HCT116 (cell line): ENCODE measurements around the gene CYB5RL. TPM values are rescaled to one million over a fixed set of nuclear protein-coding genes. Genes with fewer than 3 reads are reported as not detected.

Source experiments
- ATAC-seq: fragments of 200-7000 bp; cut with Tn5 transposase; 2 replicates; pipeline ENCODE4 v1.9.1; 2020; ENCODE audit warnings: mild to moderate bottlenecking, moderate library complexity
- BruUV-seq: library from RNA; stranded (reverse); fragments of 400-500 nt; replicated peaks from 2 replicates; lab custom pipeline; 2021; lab: Mats Ljungman, UMichigan
- CTCF ChIA-PET: fragments of 300-600 bp; sonication (Branson Sonifier 250); formaldehyde crosslinking; loops from one replicate; lab custom pipeline; 2021; ENCODE audit warnings: antibody characterized with exemption; lab: Charles Lee
- POLR2A ChIA-PET: fragments of 300-600, 350-600 bp; sonication (Branson Sonifier 250); formaldehyde crosslinking; loops from one replicate; lab custom pipeline; 2021; ENCODE audit warnings: antibody characterized with exemption; lab: Charles Lee
- RAD21 ChIA-PET, 2 experiments: fragments of 300-600 bp; sonication (Branson Sonifier 250); formaldehyde crosslinking; loops; one replicate each; lab custom pipeline; 2023; ENCODE audit warnings: low total read pairs in 2 of 2; ENCODE audit not compliant: uncharacterized antibody in 2 of 2, unreplicated experiment in 2 of 2, low non-redundant PET in 1 of 2; lab: Charles Lee
- DNase-seq: peaks from one replicate; pipeline ENCODE4 v3.0.0-alpha.2; 2010; ENCODE audit warnings: low read depth, low spot score
- H2AFZ ChIP-seq: fragments of 200-600 bp; shearing (Covaris generic), sonication (generic); 2 replicates; pipeline ENCODE4 v1.6.1; 2017; ENCODE audit warnings: low read depth, mixed run types, mixed read lengths, antibody characterized with exemption, low read length; ENCODE audit not compliant: poor library complexity, severe bottlenecking
- H3K27ac ChIP-seq: 2 replicates; pipeline ENCODE4 v1.5.1; 2012; ENCODE audit warnings: low read depth, low read length
- H3K27me3 ChIP-seq: fragments of 200-600 bp; sonication (generic); 2 replicates; pipeline ENCODE4 v1.6.1; 2016; ENCODE audit warnings: mixed run types, low read length, mixed read lengths; ENCODE audit not compliant: insufficient read depth
- H3K36me3 ChIP-seq, 2 experiments: fragments of 200-500 bp in 1 of 2; fragments of 200-600 bp in 1 of 2; sonication (Bioruptor generic) in 1 of 2; sonication (generic) in 1 of 2; 2 replicates each; pipeline versions ENCODE4 v1.5.1 to v1.6.1; 2014 to 2016; ENCODE audit warnings: low read length in 2 of 2, inconsistent platforms in 1 of 2, mixed read lengths in 1 of 2, mixed run types in 1 of 2; ENCODE audit not compliant: insufficient read depth in 2 of 2, control insufficient read depth in 1 of 2
- H3K4me1 ChIP-seq, 2 experiments: fragments of 200-600 bp in 1 of 2; sonication (generic) in 1 of 2; 2 replicates each; pipeline versions ENCODE4 v1.5.1 to v1.6.1; 2012 to 2017; ENCODE audit warnings: low read length in 2 of 2, inconsistent platforms in 1 of 2, mild to moderate bottlenecking in 1 of 2, mixed read lengths in 1 of 2, mixed run types in 1 of 2, moderate library complexity in 1 of 2; ENCODE audit not compliant: insufficient read depth in 2 of 2, control insufficient read depth in 1 of 2
- H3K4me2 ChIP-seq: fragments of 200-600 bp; sonication (generic); 2 replicates; pipeline ENCODE4 v1.6.1; 2017; ENCODE audit warnings: mixed run types, low read length, mixed read lengths
- H3K4me3 ChIP-seq, 2 experiments: fragments of 200-600 bp in 1 of 2; sonication (generic) in 1 of 2; replicated peaks in 1 of 2; 2 replicates each; pipeline ENCODE4 v1.5.1; 2011 to 2016; ENCODE audit warnings: low read length in 2 of 2, control low read depth in 1 of 2, low read depth in 1 of 2, mild to moderate bottlenecking in 1 of 2, mixed read lengths in 1 of 2, mixed run types in 1 of 2
- H3K79me2 ChIP-seq: fragments of 200-600 bp; sonication (generic); 2 replicates; pipeline ENCODE4 v1.6.1; 2017; ENCODE audit warnings: mild to moderate bottlenecking, mixed run types, low read length, moderate library complexity, mixed read lengths; ENCODE audit not compliant: insufficient read depth
- H3K9ac ChIP-seq: fragments of 200-600 bp; sonication (generic); 2 replicates; pipeline ENCODE4 v1.6.1; 2016; ENCODE audit warnings: low read length, mixed read lengths
- H3K9me2 ChIP-seq: fragments of 200-600 bp; sonication (generic), shearing (Covaris generic); 2 replicates; pipeline ENCODE4 v1.6.1; 2017; ENCODE audit warnings: mixed run types, mild to moderate bottlenecking, moderate library complexity; ENCODE audit not compliant: insufficient read depth
- H3K9me3 ChIP-seq, 2 experiments: fragments of 200-500 bp in 1 of 2; fragments of 200-600 bp in 1 of 2; sonication (Bioruptor generic) in 1 of 2; sonication (generic) in 1 of 2; 2 replicates each; pipeline ENCODE4 v1.6.1; 2014 to 2017; ENCODE audit warnings: low read length in 2 of 2, mixed read lengths in 2 of 2, inconsistent platforms in 1 of 2, low read depth in 1 of 2, mild to moderate bottlenecking in 1 of 2, mixed run types in 1 of 2, moderate library complexity in 1 of 2; ENCODE audit not compliant: control insufficient read depth in 1 of 2, insufficient read depth in 1 of 2
- H4K20me1 ChIP-seq: fragments of 200-600 bp; sonication (generic), shearing (Covaris generic); 2 replicates; pipeline ENCODE4 v1.6.1; 2017; ENCODE audit warnings: mixed run types, mild to moderate bottlenecking, moderate library complexity; ENCODE audit not compliant: insufficient read depth
- CEBPB ChIP-seq: IDR thresholded peaks from 2 replicates; pipeline ENCODE4 v1.6.1; 2012; ENCODE audit warnings: low read depth
- EGR1 ChIP-seq: IDR thresholded peaks from 2 replicates; pipeline ENCODE4 v1.6.1; 2012; ENCODE audit warnings: low read depth
- EZH2phosphoT487 ChIP-seq: fragments of 200-600 bp; IDR thresholded peaks from 2 replicates; pipeline ENCODE4 v1.6.1; 2018; ENCODE audit warnings: antibody characterized with exemption, borderline replicate concordance
- JUND ChIP-seq: IDR thresholded peaks from 2 replicates; pipeline ENCODE4 v1.6.1; 2012
- MAX ChIP-seq: IDR thresholded peaks from 2 replicates; pipeline ENCODE4 v1.6.1; 2012
- POLR2AphosphoS5 ChIP-seq: IDR thresholded peaks from 2 replicates; pipeline ENCODE4 v1.6.1; 2011; ENCODE audit warnings: mild to moderate bottlenecking, low read depth, low read length, moderate library complexity
- RAD21 ChIP-seq: IDR thresholded peaks from 2 replicates; pipeline ENCODE4 v1.6.1; 2012; ENCODE audit warnings: low read depth, mild to moderate bottlenecking
- SP1 ChIP-seq: IDR thresholded peaks from 2 replicates; pipeline ENCODE4 v1.6.1; 2012; ENCODE audit warnings: low read depth
- YY1 ChIP-seq: IDR thresholded peaks from 2 replicates; pipeline ENCODE4 v1.6.1; 2011; ENCODE audit warnings: low read length, low read depth, moderate library complexity, mild to moderate bottlenecking; ENCODE audit not compliant: insufficient replicate concordance; ENCODE audit errors: extremely low read depth
- ZNF274 ChIP-seq: fragments of 200-500 bp; sonication (Bioruptor generic); IDR thresholded peaks from 2 replicates; pipeline ENCODE4 v1.6.1; 2014; ENCODE audit warnings: mild to moderate bottlenecking, low read depth, low read length, inconsistent platforms
- intact Hi-C: fragments of 100-400 bp; cut with micrococcal nuclease; formaldehyde crosslinking; loops from 2 replicates; pipeline ENCODE4 v1.10.0; 2022
- total RNA-seq: library from RNA; stranded (reverse); gene quantifications from one replicate; pipeline ENCODE4 v1.2.1, GENCODE V29; 2021; ENCODE audit not compliant: unreplicated experiment
- TF ChIP-seq, protein P1 (sequence below), 3 experiments: fragments of 200-600 bp in 1 of 3; sonication (generic) in 1 of 3; IDR thresholded peaks in 2 of 3; conservative IDR thresholded peaks in 1 of 3; 2 replicates each; pipeline ENCODE4 v1.5.1; 2012 to 2017; ENCODE audit warnings: low read depth in 2 of 3, low read length in 2 of 3, antibody characterized with exemption in 1 of 3, borderline replicate concordance in 1 of 3, control low read depth in 1 of 3, mild to moderate bottlenecking in 1 of 3, mixed read lengths in 1 of 3, mixed run types in 1 of 3, moderate library complexity in 1 of 3; ENCODE audit not compliant: insufficient read depth in 1 of 3

Gene CYB5RL
- total RNA-seq, 1 experiment from 2014 or later = 11.7 TPM

DNA sequence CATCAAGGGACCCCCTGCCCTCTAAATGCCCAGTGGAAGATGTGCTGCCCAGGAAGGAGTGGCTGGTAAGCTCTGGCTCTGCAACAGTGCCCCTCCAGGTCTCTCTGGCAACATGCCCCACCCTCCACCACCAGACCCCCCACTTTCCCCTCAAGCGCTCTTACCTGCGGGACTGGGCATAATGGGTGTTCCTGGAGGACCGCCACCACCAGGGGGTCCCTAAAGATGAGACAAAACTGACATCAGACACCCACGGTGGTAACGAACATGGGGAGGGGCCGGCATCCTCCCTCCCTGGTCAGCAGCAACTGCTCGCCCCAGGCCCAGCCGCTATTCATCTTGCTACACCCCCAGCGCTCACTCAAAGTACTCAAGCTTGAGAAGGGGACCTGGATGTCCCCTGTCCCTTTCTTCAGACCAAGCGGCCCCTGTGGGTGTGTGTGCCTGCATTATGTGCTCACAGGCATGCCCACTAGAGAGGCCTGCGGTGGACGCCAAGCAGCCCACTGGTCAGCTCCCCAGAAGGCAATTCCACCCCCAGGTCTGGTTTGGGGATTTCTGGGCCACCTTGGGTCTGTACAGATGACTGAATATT, 41.0 kb upstream of the CYB5RL start:
- TF ChIP-seq JUND (no peak), MAX (no peak), CEBPB (no peak), EGR1 (no peak)
- TF ChIP-seq, all 23 proteins: peak for 0
- POLR2A ChIA-PET = no interaction called here
- Histone ChIP-seq H3K79me2 (no peaks in the 10 kb centered on the region), H3K27me3 (no peaks in the 10 kb centered on the region), H3K9ac (no peak overlapping the region), H4K20me1 (no peaks in the 10 kb centered on the region), H3K9me2 (no peaks in the 10 kb centered on the region), H3K4me2 (no peak overlapping the region), H3K9me3 (no peaks in the 10 kb centered on the region), H3K27ac (no peak overlapping the region), H2AFZ (no peak overlapping the region), H3K4me3 (no peak overlapping the region), H3K4me1 (no peaks in the 10 kb centered on the region), H3K36me3 (no peaks in the 10 kb centered on the region; a peak in 1 of 4 replicates)
- RAD21 ChIA-PET = no interaction called here
- DNase-seq (no peak), ATAC-seq (no peak)
- intact Hi-C loops = no loop called here
- no TSS peak for BruUV-seq
- CTCF ChIA-PET = no interaction called here

GRCh38 chr1:54239631-54240031, 39.8 kb upstream of the CYB5RL start:
- Histone ChIP-seq H2AFZ (no peak overlapping the region), H3K36me3 (no peaks in the 10 kb centered on the region; a peak in 1 of 4 replicates), H3K4me1 (no peaks in the 10 kb centered on the region), H3K79me2 (no peaks in the 10 kb centered on the region), H3K9me2 (no peaks in the 10 kb centered on the region), H4K20me1 (no peaks in the 10 kb centered on the region), H3K4me2 (no peak overlapping the region), H3K27ac (no peak overlapping the region), H3K9me3 (no peaks in the 10 kb centered on the region), H3K27me3 (no peaks in the 10 kb centered on the region), H3K4me3 (no peak overlapping the region), H3K9ac (no peak overlapping the region)
- DNase-seq (no peak), ATAC-seq (no peak)
- ChIA-PET CTCF (no interaction called here), RAD21 (no interaction called here), POLR2A (no interaction called here)
- intact Hi-C loops = no loop called here
- TF ChIP-seq EZH2phosphoT487 = no peak
- no peak for TF ChIP-seq POLR2AphosphoS5
- no peak for TF ChIP-seq ZNF274
- TF ChIP-seq SP1 = no peak
- TF ChIP-seq, protein P1, sequence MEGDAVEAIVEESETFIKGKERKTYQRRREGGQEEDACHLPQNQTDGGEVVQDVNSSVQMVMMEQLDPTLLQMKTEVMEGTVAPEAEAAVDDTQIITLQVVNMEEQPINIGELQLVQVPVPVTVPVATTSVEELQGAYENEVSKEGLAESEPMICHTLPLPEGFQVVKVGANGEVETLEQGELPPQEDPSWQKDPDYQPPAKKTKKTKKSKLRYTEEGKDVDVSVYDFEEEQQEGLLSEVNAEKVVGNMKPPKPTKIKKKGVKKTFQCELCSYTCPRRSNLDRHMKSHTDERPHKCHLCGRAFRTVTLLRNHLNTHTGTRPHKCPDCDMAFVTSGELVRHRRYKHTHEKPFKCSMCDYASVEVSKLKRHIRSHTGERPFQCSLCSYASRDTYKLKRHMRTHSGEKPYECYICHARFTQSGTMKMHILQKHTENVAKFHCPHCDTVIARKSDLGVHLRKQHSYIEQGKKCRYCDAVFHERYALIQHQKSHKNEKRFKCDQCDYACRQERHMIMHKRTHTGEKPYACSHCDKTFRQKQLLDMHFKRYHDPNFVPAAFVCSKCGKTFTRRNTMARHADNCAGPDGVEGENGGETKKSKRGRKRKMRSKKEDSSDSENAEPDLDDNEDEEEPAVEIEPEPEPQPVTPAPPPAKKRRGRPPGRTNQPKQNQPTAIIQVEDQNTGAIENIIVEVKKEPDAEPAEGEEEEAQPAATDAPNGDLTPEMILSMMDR (IDR thresholded peaks at IDR 0.05 in 2 of 3, conservative IDR thresholded peaks at IDR 0.05 in 1 of 3; ENCODE audit: borderline replicate concordance in 1 of 3, insufficient read depth in 1 of 3, low read depth in 2 of 3, low read length in 2 of 3) = no peak
- TF ChIP-seq YY1 = no peak
- no peak for TF ChIP-seq RAD21
- BruUV-seq = no TSS peak
